ENCODE results near the gene DISC1.

DNA sequence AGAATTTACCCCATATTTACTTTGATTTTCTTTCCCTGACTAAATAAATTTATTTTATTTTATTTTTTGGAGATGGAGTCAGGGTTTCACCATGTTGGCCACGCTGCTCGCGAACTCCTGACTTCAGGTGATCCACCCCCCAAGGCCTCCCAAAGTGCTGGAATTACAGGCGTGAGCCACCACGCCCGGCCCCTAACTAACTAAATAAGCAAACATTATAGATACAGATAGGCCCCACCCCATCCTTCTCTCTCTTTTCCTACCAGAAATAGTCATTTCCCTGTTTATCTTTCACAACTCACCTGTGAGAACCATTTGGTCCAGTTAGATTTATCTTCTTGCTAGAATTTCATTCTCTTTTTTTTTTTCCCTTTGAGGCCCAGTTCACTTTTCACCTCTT lies 167.3 kb downstream of the DISC1 start:
- TF ChIP-seq, protein P1, sequence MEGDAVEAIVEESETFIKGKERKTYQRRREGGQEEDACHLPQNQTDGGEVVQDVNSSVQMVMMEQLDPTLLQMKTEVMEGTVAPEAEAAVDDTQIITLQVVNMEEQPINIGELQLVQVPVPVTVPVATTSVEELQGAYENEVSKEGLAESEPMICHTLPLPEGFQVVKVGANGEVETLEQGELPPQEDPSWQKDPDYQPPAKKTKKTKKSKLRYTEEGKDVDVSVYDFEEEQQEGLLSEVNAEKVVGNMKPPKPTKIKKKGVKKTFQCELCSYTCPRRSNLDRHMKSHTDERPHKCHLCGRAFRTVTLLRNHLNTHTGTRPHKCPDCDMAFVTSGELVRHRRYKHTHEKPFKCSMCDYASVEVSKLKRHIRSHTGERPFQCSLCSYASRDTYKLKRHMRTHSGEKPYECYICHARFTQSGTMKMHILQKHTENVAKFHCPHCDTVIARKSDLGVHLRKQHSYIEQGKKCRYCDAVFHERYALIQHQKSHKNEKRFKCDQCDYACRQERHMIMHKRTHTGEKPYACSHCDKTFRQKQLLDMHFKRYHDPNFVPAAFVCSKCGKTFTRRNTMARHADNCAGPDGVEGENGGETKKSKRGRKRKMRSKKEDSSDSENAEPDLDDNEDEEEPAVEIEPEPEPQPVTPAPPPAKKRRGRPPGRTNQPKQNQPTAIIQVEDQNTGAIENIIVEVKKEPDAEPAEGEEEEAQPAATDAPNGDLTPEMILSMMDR (IDR thresholded peaks at IDR 0.05): no peak
- TF ChIP-seq POLR2A (IDR thresholded peaks at IDR 0.05): no peak
